GM10266 (cell line): ENCODE measurements around the gene MGLL.

Source experiments
- DNase-seq: peaks from one replicate; pipeline ENCODE4 v3.0.0; 2012; ENCODE audit errors: extremely low spot score
- TF ChIP-seq, protein P1 (sequence below): IDR thresholded peaks from 2 replicates; pipeline ENCODE4 v1.5.1; 2012; ENCODE audit warnings: mild to moderate bottlenecking, low read depth; ENCODE audit not compliant: control insufficient read depth, insufficient read depth; ENCODE audit errors: missing control alignments

MGLL gene

DNA sequence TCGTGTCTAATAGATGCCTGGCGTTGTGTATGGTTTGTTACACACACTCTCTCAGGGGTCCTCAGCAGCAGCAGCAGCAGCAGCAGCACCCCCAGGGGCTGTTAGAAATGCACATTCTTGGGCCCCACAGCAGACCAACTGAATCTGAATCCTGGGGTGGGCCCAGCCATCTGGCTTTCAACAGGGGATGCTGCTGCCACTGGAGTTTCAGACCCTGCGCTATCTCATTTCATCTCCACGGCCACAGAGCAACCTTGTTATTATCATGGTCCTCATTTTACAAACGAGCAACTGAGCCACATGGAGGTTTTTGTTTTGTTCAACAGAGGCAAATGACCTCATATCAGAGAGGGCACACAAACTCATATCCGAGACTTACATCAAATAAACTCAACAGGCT, 47.7 kb downstream of the MGLL start:
- no peak for DNase-seq
- TF ChIP-seq, protein P1, sequence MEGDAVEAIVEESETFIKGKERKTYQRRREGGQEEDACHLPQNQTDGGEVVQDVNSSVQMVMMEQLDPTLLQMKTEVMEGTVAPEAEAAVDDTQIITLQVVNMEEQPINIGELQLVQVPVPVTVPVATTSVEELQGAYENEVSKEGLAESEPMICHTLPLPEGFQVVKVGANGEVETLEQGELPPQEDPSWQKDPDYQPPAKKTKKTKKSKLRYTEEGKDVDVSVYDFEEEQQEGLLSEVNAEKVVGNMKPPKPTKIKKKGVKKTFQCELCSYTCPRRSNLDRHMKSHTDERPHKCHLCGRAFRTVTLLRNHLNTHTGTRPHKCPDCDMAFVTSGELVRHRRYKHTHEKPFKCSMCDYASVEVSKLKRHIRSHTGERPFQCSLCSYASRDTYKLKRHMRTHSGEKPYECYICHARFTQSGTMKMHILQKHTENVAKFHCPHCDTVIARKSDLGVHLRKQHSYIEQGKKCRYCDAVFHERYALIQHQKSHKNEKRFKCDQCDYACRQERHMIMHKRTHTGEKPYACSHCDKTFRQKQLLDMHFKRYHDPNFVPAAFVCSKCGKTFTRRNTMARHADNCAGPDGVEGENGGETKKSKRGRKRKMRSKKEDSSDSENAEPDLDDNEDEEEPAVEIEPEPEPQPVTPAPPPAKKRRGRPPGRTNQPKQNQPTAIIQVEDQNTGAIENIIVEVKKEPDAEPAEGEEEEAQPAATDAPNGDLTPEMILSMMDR = no peak

DNA sequence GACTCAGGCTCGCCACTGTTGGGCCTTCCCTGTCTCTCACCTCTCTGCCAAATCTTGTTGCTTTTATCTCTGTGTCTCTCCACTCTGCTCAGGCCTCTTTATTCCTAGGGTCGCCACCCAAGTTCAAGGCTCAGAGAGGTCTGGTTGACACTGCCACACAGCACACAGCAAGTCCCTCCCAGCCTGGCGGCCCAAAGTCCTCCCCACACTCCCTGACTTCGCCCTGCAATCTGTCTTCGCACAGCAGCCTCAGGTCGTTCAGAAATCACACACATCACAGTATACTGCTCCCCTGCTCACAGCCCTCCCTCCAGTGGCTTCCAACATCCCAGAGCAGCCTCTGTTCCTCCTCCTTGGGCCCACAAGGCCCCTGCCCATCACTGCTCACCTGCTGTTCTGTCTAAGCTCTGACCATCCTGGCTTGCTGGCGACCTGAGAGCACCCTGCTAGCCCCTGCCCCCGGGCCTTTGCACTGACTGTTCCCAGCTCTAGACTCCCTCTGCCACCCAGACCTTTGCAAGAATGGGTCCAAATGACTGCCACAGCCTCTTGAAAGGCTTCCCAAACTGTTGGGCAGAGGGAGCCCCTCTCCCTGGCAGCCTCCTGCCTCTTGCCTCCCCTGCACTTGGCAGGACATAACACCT, 48.4 kb downstream of the MGLL start:
- TF ChIP-seq, protein P1 = no peak
- no peak for DNase-seq

DNA sequence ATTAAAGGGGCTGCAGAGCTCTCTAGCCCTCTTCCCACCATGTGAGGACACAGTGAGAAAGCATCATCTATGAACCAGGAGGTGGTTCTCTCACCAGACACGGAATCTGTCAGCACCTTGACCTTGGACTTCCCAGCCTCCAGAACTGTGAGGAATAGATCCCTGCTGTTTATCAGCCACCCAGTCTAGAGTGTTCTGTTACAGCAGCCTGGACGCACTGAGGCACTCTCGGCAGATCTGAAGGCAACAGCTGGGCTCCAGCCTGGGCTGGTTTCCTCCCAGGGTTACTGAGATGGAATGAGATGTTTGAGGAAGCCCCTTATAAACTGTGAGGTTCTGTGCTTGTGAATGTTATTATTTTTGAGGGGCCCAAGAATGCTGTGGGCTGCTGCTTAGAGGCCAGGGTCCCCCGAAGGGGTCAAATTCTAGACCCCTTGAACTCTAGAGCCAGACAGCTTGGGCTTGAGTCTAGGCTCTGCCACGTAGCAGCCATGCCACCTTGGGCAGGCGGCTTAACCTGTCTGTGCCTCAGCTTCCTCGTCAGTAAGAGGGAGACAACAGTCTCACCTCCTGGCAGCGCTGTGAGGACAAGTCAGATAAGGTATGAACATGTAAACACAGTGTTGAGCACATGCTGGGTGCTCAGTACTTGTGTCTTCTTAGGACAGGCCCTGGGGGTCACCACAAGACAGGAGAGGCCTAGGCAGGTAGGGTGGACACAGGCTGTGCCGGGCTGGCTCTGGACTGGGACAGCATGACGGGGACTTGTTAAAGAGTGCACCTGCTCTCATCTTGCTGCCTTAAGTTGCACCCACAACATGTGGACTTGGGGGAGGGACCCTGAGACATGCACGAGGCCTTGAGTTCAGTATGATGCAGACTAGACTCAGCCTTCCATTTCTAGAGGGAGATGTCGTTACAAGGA, 49.2 kb downstream of the MGLL start:
- DNase-seq = no peak
- TF ChIP-seq, protein P1 = no peak

DNA sequence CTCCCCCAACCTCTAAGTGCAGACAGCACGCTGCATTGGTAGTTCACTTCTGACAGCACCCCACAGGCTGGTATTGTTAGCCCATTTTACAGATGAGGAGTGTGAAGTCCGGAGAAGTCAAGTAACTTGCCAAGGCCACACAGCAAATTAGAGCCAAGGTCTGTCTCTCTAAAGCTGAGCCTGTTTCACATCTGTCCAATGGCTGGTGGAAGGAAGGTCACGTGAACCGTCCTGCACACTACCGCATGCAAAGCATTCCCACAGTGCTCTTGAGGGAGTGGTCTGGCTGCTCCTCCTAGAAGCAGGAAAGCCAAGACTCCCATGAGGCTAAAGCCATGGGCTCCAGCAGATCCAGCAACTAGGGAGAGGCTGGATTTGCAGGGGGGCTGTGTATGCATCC, 50.0 kb downstream of the MGLL start:
- TF ChIP-seq, protein P1 = no peak
- DNase-seq = no peak

DNA sequence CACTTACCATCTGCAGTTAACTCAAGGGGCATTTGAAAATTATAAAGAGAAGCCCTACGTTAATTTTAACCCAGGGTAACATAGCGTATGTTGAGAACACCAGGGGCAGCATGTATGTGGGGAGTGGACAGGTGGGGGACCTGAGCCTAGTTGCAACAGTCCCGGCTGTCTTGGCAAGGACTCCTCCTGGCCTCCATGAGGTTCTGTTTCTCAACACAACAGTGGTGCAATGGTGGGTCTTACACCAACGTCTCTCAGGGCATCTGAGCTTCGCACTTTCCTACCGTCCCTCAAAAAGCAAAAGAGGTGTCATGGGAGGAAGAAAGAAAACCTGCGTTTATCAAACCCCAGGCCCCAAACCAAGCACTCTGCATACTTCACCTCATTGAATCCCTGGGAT, 50.6 kb downstream of the MGLL start:
- no peak for DNase-seq
- TF ChIP-seq, protein P1 = no peak

DNA sequence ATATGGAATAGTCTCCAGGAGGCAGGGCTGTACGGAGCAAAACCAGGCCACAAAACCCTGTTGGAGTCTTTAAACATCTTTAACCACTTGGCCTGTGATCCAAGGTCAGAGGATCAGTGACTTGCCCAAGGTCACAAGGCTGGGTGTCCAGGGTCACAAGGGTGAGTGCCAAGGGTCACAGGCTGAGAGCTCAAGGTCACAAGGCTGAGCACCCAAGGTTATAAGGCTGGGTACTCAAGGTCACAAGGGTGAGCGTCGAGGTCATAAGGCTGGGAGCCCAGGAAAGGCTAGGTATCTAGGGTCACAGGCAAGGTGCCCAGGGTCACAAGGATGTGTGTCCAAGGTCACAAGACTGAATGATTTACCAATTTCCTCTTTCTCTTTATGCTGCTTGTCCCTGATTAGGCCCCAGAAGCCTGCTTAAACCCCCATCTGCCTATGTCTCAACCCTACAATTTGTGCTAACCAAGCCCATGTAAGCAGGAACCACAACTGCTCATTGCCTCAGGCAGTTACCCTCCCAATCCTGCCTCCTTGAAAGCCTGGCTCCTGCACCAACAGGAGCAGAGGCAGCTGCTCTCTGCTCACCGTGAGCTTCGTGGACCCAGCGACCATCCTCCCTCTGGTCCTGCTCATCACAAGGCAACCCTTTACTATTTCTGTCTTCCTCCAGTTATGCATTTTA, 51.5 kb downstream of the MGLL start:
- TF ChIP-seq, protein P1 = no peak
- DNase-seq = no peak
